Liver (tissue), 3 donors: ENCODE results near the gene INPP5A.

Source experiments
- ATF3 ChIP-seq: IDR thresholded peaks from 2 replicates; pipeline ENCODE4 v1.6.1; 2016; ENCODE audit warnings: antibody characterized with exemption
- EGR1 ChIP-seq, 2 donors: IDR thresholded peaks; 2 replicates each; pipeline ENCODE4 v1.6.1; 2016 to 2018; ENCODE audit warnings: antibody characterized with exemption in 2 of 2, low read depth in 2 of 2
- GABPA ChIP-seq, 2 donors: IDR thresholded peaks in 1 of 2; conservative IDR thresholded peaks in 1 of 2; 2 replicates each; pipeline ENCODE4 v1.6.1; 2016; ENCODE audit warnings: antibody characterized with exemption in 2 of 2, mild to moderate bottlenecking in 1 of 2, moderate library complexity in 1 of 2
- JUND ChIP-seq, 2 donors: IDR thresholded peaks; 2 replicates each; pipeline ENCODE4 v1.6.1; 2016; ENCODE audit warnings: antibody characterized with exemption in 2 of 2
- MAX ChIP-seq: IDR thresholded peaks from 2 replicates; pipeline ENCODE4 v1.6.1; 2016; ENCODE audit warnings: antibody characterized with exemption
- REST ChIP-seq: IDR thresholded peaks from 2 replicates; pipeline ENCODE4 v1.6.1; 2016; ENCODE audit warnings: antibody characterized with exemption, mild to moderate bottlenecking
- RXRA ChIP-seq, 2 donors: IDR thresholded peaks; 2 replicates each; pipeline ENCODE4 v1.6.1; 2017 to 2018; ENCODE audit warnings: antibody characterized with exemption in 2 of 2, mild to moderate bottlenecking in 1 of 2
- SP1 ChIP-seq: IDR thresholded peaks from 2 replicates; pipeline ENCODE4 v1.6.1; 2018; ENCODE audit warnings: antibody characterized with exemption, mild to moderate bottlenecking
- TAF1 ChIP-seq: conservative IDR thresholded peaks from 2 replicates; pipeline ENCODE4 v1.6.1; 2016; ENCODE audit warnings: antibody characterized with exemption, mild to moderate bottlenecking
- TF ChIP-seq, protein P1 (sequence below): fragments of 150-350 bp; IDR thresholded peaks from 2 replicates; pipeline ENCODE4 v1.5.1; 2017; ENCODE audit warnings: improper control_type of control experiment, low read depth, low read length; ENCODE audit not compliant: missing input control
- donor health status: healthy.
- donor health status: healthy.

DNA sequence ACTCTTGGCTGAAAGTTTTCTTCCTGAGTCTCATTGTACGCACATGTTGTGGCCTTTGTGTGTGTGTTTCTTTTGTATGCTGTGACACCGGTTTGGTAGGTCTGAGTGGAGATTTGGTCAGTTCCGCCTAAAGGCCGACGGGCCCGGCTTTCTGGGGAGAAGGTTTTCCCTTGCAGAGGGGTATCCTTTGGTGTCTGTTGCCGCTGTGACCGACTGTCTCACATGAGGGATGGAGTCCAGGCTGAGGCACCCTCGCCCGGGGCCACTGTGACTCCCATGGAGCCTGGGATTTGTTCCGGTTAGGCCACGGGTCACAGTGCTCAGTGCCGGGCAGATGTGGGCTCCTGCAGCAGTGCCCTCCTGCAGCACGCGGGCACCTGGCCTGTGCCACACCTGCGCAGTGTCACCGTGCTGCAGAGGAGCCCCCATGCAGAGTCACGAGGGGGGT, 19.4 kb downstream of the INPP5A start:
- TF ChIP-seq, protein P1, sequence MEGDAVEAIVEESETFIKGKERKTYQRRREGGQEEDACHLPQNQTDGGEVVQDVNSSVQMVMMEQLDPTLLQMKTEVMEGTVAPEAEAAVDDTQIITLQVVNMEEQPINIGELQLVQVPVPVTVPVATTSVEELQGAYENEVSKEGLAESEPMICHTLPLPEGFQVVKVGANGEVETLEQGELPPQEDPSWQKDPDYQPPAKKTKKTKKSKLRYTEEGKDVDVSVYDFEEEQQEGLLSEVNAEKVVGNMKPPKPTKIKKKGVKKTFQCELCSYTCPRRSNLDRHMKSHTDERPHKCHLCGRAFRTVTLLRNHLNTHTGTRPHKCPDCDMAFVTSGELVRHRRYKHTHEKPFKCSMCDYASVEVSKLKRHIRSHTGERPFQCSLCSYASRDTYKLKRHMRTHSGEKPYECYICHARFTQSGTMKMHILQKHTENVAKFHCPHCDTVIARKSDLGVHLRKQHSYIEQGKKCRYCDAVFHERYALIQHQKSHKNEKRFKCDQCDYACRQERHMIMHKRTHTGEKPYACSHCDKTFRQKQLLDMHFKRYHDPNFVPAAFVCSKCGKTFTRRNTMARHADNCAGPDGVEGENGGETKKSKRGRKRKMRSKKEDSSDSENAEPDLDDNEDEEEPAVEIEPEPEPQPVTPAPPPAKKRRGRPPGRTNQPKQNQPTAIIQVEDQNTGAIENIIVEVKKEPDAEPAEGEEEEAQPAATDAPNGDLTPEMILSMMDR: no peak
- TF ChIP-seq SP1: no peak
- TF ChIP-seq REST: no peak
- no peak for TF ChIP-seq JUND (IDR thresholded peaks at IDR 0.05)
- no peak for TF ChIP-seq EGR1 (IDR thresholded peaks at IDR 0.05; ENCODE audit: low read depth in 2 of 2)
- TF ChIP-seq ATF3: no peak
- TF ChIP-seq TAF1: no peak
- TF ChIP-seq MAX: no peak
- TF ChIP-seq RXRA (IDR thresholded peaks at IDR 0.05): no peak
- no peak for TF ChIP-seq GABPA (IDR thresholded peaks at IDR 0.05 in 1 of 2, conservative IDR thresholded peaks at IDR 0.05 in 1 of 2)
